Measurements from ENCODE around the gene SLC2A14. TPM values are rescaled to one million over a fixed set of nuclear protein-coding genes. Genes with fewer than 3 reads are reported as not detected.
"Not testable (repeated sequence)": the region's sequence is repeated elsewhere in the genome, so short reads cannot be mapped to it uniquely, and the experiment has no call there.

SLC2A14 gene
- total and polyA plus RNA-seq, 12 donors: 0.22 to 0.95 (median 0.39) TPM; not detected in 9

DNA sequence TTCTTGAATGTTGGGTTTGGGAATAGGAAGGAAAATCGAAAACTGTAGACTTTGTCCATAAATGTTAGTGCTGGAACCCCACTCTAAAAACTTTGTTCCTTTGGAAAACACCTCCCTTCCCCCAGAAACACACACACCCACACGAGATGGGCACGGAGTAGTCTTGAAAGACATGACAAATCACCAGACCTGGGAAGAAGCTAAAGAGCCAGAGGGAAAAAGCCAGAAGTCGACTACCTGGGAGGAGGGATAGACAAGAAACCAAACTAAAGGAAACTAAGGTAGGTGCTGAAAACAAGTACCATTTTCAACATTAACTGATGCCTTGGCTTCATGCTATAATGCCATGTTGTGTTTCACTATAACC lies 84.4 kb downstream of the SLC2A14 start:
- Histone ChIP-seq H3K4me3 (no peak overlapping the region), H3K27ac (no peak overlapping the region), H3K4me1 (peaks cover 0 to 10% (median 0%) of the 10 kb centered on the region in 9 donors), H3K9me3 (no peaks in the 10 kb centered on the region), H3K27me3 (peaks cover 0 to 43% (median 18%) of the 10 kb centered on the region in 7 donors), H3K36me3 (no peaks in the 10 kb centered on the region)
- ATAC-seq (no peak), DNase-seq (no peak)
- TF ChIP-seq, protein P1, sequence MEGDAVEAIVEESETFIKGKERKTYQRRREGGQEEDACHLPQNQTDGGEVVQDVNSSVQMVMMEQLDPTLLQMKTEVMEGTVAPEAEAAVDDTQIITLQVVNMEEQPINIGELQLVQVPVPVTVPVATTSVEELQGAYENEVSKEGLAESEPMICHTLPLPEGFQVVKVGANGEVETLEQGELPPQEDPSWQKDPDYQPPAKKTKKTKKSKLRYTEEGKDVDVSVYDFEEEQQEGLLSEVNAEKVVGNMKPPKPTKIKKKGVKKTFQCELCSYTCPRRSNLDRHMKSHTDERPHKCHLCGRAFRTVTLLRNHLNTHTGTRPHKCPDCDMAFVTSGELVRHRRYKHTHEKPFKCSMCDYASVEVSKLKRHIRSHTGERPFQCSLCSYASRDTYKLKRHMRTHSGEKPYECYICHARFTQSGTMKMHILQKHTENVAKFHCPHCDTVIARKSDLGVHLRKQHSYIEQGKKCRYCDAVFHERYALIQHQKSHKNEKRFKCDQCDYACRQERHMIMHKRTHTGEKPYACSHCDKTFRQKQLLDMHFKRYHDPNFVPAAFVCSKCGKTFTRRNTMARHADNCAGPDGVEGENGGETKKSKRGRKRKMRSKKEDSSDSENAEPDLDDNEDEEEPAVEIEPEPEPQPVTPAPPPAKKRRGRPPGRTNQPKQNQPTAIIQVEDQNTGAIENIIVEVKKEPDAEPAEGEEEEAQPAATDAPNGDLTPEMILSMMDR (IDR thresholded peaks at IDR 0.05): no peak
- WGBS, 2 donors: 16 to 22% methylated on average over 4 of the region's 4 CpGs
- intact Hi-C loops (cut with DNase I): no loop called here

DNA sequence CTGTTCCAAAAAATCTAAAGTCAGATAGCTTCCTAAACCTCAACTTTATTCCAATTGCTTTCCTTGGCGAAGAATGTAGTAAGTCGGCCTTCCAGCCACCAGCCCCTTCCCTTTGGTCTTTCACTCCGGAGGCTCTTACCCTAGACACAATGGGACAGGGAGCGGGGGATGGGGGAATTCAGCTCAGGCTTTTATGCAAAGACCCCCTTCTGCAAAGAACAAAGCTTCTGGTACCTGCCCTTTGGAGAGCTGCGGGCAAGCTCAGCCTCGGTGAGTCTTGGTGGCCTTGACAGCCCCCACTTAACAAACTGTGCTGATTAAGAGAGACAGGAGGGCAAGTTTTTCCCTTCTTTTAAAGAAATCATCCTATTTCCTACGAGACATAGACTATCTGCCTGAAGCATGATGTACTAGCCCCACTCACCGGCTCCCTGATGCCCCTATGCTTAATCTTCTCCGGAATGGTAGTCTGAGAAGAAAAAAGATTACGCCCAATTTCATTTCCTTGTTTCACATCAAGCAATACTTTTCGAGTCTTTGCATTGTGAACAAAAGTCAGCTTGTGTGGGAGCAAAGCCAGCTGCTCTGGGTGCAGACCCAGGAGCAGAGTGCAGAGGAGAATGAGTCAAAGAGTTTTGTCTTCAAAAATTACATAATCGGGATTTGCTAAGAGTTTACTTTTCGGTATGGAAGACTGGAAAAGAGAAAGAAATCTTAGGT lies 85.0 kb downstream of the SLC2A14 start:
- Histone ChIP-seq H3K36me3 (no peaks in the 10 kb centered on the region), H3K27me3 (peaks cover 0 to 42% (median 18%) of the 10 kb centered on the region in 7 donors), H3K9me3 (no peaks in the 10 kb centered on the region), H3K27ac (no peak overlapping the region), H3K4me1 (peaks cover 0 to 10% (median 0%) of the 10 kb centered on the region in 9 donors), H3K4me3 (no peak overlapping the region)
- TF ChIP-seq, protein P1 (IDR thresholded peaks at IDR 0.05): no peak
- ATAC-seq (no peak), DNase-seq (no peak)
- 25 to 30% methylated on average over 13 of the region's 13 CpGs for WGBS, 2 donors
- intact Hi-C loops (cut with DNase I): no loop called here

DNA sequence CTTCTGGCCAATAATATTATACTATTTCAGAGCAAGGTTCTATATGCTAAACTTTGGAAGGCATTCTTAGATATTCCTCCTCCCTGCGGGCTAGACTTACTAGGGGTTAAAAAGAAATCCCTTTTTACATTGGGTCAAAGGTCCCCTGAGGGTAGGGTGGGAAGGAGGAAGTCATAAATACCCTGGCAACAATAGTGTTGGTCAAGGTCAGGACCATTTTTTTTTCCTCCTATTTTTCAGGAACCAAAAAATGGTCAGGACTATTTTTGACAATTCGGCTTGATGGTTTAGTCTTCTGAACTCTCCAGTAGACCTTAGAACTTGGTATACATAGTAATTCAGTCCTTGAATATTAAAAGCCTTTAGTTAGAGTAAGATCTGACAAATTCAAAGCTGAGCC lies 88.0 kb downstream of the SLC2A14 start:
- TF ChIP-seq, protein P1 (IDR thresholded peaks at IDR 0.05): no peak
- no peak overlapping the region for H3K27ac ChIP-seq
- intact Hi-C loops (cut with DNase I): no loop called here
- DNase-seq (no peak), ATAC-seq (no peak)
- H3K4me3 ChIP-seq: no peak overlapping the region
- H3K27me3 ChIP-seq: peaks cover 0 to 28% (median 18%) of the 10 kb centered on the region in 7 donors
- H3K4me1 ChIP-seq: peaks cover 0 to 10% (median 0%) of the 10 kb centered on the region in 9 donors
- H3K36me3 ChIP-seq: no peaks in the 10 kb centered on the region
- 45 to 70% methylated on average over 2 of the region's 2 CpGs for WGBS, 2 donors
- H3K9me3 ChIP-seq: no peaks in the 10 kb centered on the region

DNA sequence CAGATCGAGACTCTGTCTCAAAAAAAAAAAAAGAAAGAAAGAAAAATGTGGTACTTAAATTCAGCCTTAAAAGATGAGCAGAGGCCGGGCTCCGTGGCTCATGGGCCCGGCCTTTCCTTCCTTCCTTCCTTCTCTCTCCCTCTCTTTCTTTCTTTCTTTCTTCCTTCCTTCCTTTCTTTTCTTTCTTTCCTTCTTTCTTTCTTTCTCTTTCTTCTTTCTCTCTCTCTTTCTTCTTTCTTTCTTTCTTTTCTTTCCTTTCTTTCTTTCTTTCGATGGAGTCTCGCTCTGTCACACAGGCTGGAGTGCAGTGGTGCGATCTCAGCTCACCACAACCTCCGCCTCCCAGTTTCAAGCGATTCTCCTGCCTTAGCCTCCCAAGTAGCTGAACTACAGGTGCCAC lies 89.3 kb downstream of the SLC2A14 start:
- H3K4me1 ChIP-seq; DNase-seq; intact Hi-C loops (cut with DNase I); H3K4me3 ChIP-seq; H3K36me3 ChIP-seq; ATAC-seq; H3K9me3 ChIP-seq; H3K27ac ChIP-seq: not testable (repeated sequence)
- WGBS, 2 donors: 79 to 84% methylated on average over 9 of the region's 9 CpGs
- H3K27me3 ChIP-seq: peaks cover 0 to 20% (median 13%) of the 10 kb centered on the region in 7 donors

DNA sequence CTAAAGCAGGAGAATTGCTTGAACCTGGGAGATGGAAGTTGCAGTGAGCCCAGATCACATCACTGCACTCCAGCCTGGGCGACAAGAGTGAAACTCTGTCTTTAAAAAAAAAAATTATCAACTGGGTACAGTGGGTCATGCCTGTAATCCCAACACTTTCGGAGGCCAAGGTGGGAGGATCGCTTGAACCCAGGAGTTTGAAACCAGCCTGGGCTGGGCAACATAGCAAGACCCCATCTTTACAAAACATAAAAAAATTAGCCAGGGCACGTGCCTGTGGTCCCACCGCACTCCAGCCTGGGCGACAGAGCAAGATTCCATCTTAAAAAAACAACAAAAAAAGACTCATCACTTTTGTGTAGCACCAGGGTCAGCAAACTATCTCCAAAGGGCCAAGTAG lies 90.7 kb downstream of the SLC2A14 start:
- Histone ChIP-seq H3K4me3 (no peak overlapping the region), H3K4me1 (no peaks in the 10 kb centered on the region), H3K9me3 (no peaks in the 10 kb centered on the region), H3K27me3 (peaks cover 0 to 6% (median 4%) of the 10 kb centered on the region in 7 donors), H3K27ac (no peak overlapping the region), H3K36me3 (no peaks in the 10 kb centered on the region)
- ATAC-seq: no peak
- intact Hi-C loops (cut with DNase I): no loop called here
- TF ChIP-seq, protein P1 (IDR thresholded peaks at IDR 0.05): no peak
- WGBS, 2 donors: 87 to 92% methylated on average over 6 of the region's 6 CpGs
- DNase-seq: no peak

All from heart right ventricle (tissue), 16 donors.